K562 (cell line): ENCODE results near the gene NUDT5. TPM values are rescaled to one million over a fixed set of nuclear protein-coding genes. Genes with fewer than 3 reads are reported as not detected.

Source experiments
- ATAC-seq: fragments of 200-7000 bp; cut with Tn5 transposase; 3 replicates; pipeline ENCODE4 v1.9.1; 2020; ENCODE audit warnings: moderate library complexity
- BruUV-seq: library from RNA; stranded (reverse); fragments of 400-500 nt; replicated peaks from 2 replicates; lab custom pipeline; 2021; lab: Mats Ljungman, UMichigan
- CTCF ChIA-PET: fragments of 300-600 bp; formaldehyde crosslinking; extraction: SDS; loops from one replicate; lab custom pipeline; 2021; ENCODE audit warnings: low intra/inter-chr PET ratio; lab: Yijun Ruan, JAX
- POLR2A ChIA-PET: fragments of 300-600, 350-650 bp; sonication (Branson Sonifier 250); formaldehyde crosslinking; extraction: SDS; loops from one replicate; lab custom pipeline; 2021; ENCODE audit warnings: antibody characterized with exemption, inconsistent platforms; lab: Yijun Ruan, JAX
- DNase-seq, 4 experiments: peaks; one replicate each; pipeline versions ENCODE4 v3.0.0 to v3.0.0-alpha.2; 2011 to 2018; ENCODE audit warnings: low spot score in 3 of 4, mixed read lengths in 3 of 4; ENCODE audit errors: extremely low read depth in 1 of 4
- FAIRE-seq: peaks from 2 replicates; lab custom pipeline; 2011; peaks lifted over from hg19 to GRCh38; lab: Jason Lieb, UNC
- H2AFZ ChIP-seq: 2 replicates; pipeline ENCODE4 v1.6.0; 2011; ENCODE audit warnings: low read depth, low read length, control low read depth, inconsistent platforms
- H3K27ac ChIP-seq: fragments of 200-600 bp; 3 replicates; pipeline ENCODE4 v1.8.0; 2011; ENCODE audit warnings: low read depth, mild to moderate bottlenecking, control low read depth, inconsistent platforms, low read length, moderate library complexity, mixed read lengths; ENCODE audit errors: extremely low read depth
- H3K27me3 ChIP-seq, 2 experiments: fragments of 300-600 bp in 1 of 2; 2 replicates in 1 of 2; 3 replicates in 1 of 2; pipeline versions ENCODE4 v1.6.0 to v1.8.0; 2011; ENCODE audit warnings: inconsistent platforms in 2 of 2, low read length in 2 of 2, mild to moderate bottlenecking in 1 of 2, mixed read lengths in 1 of 2, moderate library complexity in 1 of 2; ENCODE audit not compliant: control insufficient read depth in 2 of 2, insufficient read depth in 2 of 2
- H3K36me3 ChIP-seq: fragments of 300-600 bp; 3 replicates; pipeline ENCODE4 v1.8.0; 2011; ENCODE audit warnings: mild to moderate bottlenecking, low read length, inconsistent platforms; ENCODE audit not compliant: control insufficient read depth, insufficient read depth
- H3K4me1 ChIP-seq, 2 experiments: fragments of 200-600 bp in 1 of 2; replicated peaks in 1 of 2; 2 replicates in 1 of 2; 3 replicates in 1 of 2; pipeline versions ENCODE4 v1.5.1 to v1.8.0; 2011; ENCODE audit warnings: inconsistent platforms in 2 of 2, low read length in 2 of 2, mild to moderate bottlenecking in 1 of 2, mixed read lengths in 1 of 2, moderate library complexity in 1 of 2; ENCODE audit not compliant: control insufficient read depth in 2 of 2, insufficient read depth in 2 of 2
- H3K4me2 ChIP-seq: 2 replicates; pipeline ENCODE4 v1.6.1; 2011; ENCODE audit warnings: low read length, control low read depth, inconsistent platforms, mixed read lengths; ENCODE audit not compliant: insufficient read depth
- H3K4me3 ChIP-seq: fragments of 200-600 bp; sonication (generic), shearing (Covaris generic); 2 replicates; pipeline ENCODE4 v1.5.1; 2016; ENCODE audit warnings: control low read depth, inconsistent platforms
- H3K79me2 ChIP-seq: fragments of 200-600 bp; 3 replicates; pipeline ENCODE4 v1.8.0; 2011; ENCODE audit warnings: low read length, inconsistent platforms; ENCODE audit not compliant: control insufficient read depth, insufficient read depth
- H3K9ac ChIP-seq, 2 experiments: 2 replicates each; pipeline versions ENCODE4 v1.6.0 to v1.6.1; 2011; ENCODE audit warnings: low read depth in 2 of 2, low read length in 2 of 2, control low read depth in 1 of 2, inconsistent platforms in 1 of 2, mild to moderate bottlenecking in 1 of 2, mixed read lengths in 1 of 2; ENCODE audit not compliant: insufficient read depth in 1 of 2
- H3K9me1 ChIP-seq: one replicate; pipeline ENCODE4 v1.6.0; 2011; ENCODE audit warnings: inconsistent platforms, mild to moderate bottlenecking, low read length, moderate library complexity; ENCODE audit not compliant: control insufficient read depth, insufficient read depth
- H3K9me3 ChIP-seq: replicated peaks from 2 replicates; pipeline ENCODE4 v1.5.1; 2011; ENCODE audit warnings: low read depth, low read length, inconsistent platforms; ENCODE audit not compliant: control insufficient read depth, insufficient read depth
- H4K20me1 ChIP-seq: replicated peaks from 2 replicates; pipeline ENCODE4 v1.6.1; 2011; ENCODE audit warnings: low read length, inconsistent platforms, mixed read lengths; ENCODE audit not compliant: control insufficient read depth, insufficient read depth
- HCFC1 ChIP-seq: IDR thresholded peaks from 2 replicates; pipeline ENCODE4 v1.6.1; 2012; ENCODE audit warnings: low read depth, low read length, improper control_type of control experiment
- NELFE ChIP-seq: IDR thresholded peaks from 2 replicates; pipeline ENCODE4 v1.6.1; 2011; ENCODE audit warnings: mild to moderate bottlenecking; ENCODE audit not compliant: insufficient read depth, insufficient read length
- ZBTB34 ChIP-seq: fragments of 250-450 bp; sonication (Bioruptor Pico); IDR thresholded peaks from 2 replicates; pipeline ENCODE4 v1.8.0; 2021; ENCODE audit warnings: mild to moderate bottlenecking, moderate library complexity
- ZFX ChIP-seq: sonication (generic); formaldehyde crosslinking; IDR thresholded peaks from 2 replicates; pipeline ENCODE4 v1.8.0; 2022; ENCODE audit warnings: mild to moderate bottlenecking, missing genetic modification reagents, moderate library complexity
- WGBS: fragments of 100-300 bp; shearing (Covaris generic); methylation state at CpG from one replicate; pipeline ENCODE4 v1.1.6; 2016; ENCODE audit warnings: low coverage, mixed read lengths; ENCODE audit not compliant: insufficient coverage; ENCODE audit errors: missing lambda C conversion rate; 5-methylcytosine and 5-hydroxymethylcytosine counted together
- in situ Hi-C: fragments of 300-500 bp; cut with MboI; formaldehyde crosslinking; loops from 4 replicates; pipeline ENCODE4 v1.15.0; 2018; ENCODE audit warnings: inconsistent platforms, mixed read lengths
- intact Hi-C: fragments of 100-400 bp; cut with micrococcal nuclease; formaldehyde crosslinking; loops from 2 replicates; pipeline ENCODE4 v1.14.2; 2022
- polyA plus RNA-seq, 8 experiments: library from polyadenylated mRNA; depleted of rRNA in 4 of 8; stranded (reverse) in 5 of 8; unstranded in 3 of 8; fragments of >200 nt; fragmentation: Nextera tagmentation in 2 of 8; fragmentation: Illumina TruSeq in 1 of 8; extraction: Ambion mirVana in 2 of 8; extraction: Trizol in 1 of 8; gene quantifications; 2 replicates each; pipeline versions ENCODE4 v1.2.1 to v1.2.3, GENCODE V29; 2011 to 2014; ENCODE audit warnings: inconsistent platforms in 1 of 8, missing spikeins in 1 of 8
- total RNA-seq, 7 experiments: library from RNA; depleted of rRNA in 6 of 7; stranded (reverse); fragments of >200 nt in 6 of 7; fragmentation: Illumina TruSeq in 2 of 7; extraction: Trizol in 2 of 7; gene quantifications; 2 replicates each; pipeline versions ENCODE4 v1.2.1 to v1.2.3, GENCODE V29; 2011 to 2021; ENCODE audit warnings: low replicate concordance in 1 of 7
- TF ChIP-seq, protein P1 (sequence below): fragments of 450-650 bp; IDR thresholded peaks from 2 replicates; pipeline ENCODE4 v1.6.1; 2017; ENCODE audit warnings: mild to moderate bottlenecking, moderate library complexity
- TF ChIP-seq, protein P2 (sequence below): fragments of 250-450 bp; sonication (Bioruptor Pico); IDR thresholded peaks from 2 replicates; pipeline ENCODE4 v1.5.0; 2022; ENCODE audit warnings: mild to moderate bottlenecking

Gene NUDT5
- total and polyA plus RNA-seq, 9 of the 15 experiments (the other 6 are each of a cell fraction or from before 2014, with no cell fraction given), result 87.7 to 422 (median 186) TPM

GRCh38 chr10:12212454-12212853 is 16.8 kb upstream of the NUDT5 start:
- Histone ChIP-seq H3K4me2 (no peak overlapping the region), H3K79me2 (peaks cover 37% of the 10 kb centered on the region), H2AFZ (no peak overlapping the region), H3K9ac (no peak overlapping the region), H3K27ac (no peak overlapping the region), H3K4me1 (peaks cover 0 to 12% of the 10 kb centered on the region in 2 experiments; a peak in 3 of 5 replicates), H3K9me1 (no peaks in the 10 kb centered on the region), H3K4me3 (no peak overlapping the region), H3K9me3 (no peaks in the 10 kb centered on the region), H4K20me1 (no peaks in the 10 kb centered on the region), H3K36me3 (peaks cover 85% of the 10 kb centered on the region), H3K27me3 (no peaks in the 10 kb centered on the region)
- BruUV-seq, result no TSS peak
- 86% methylated on average over 3 of the region's 3 CpGs for WGBS
- FAIRE-seq, result no peak
- in situ Hi-C loops, result no loop called here
- ATAC-seq, result no peak
- TF ChIP-seq ZFX (CRISPR knock-in tag) (no peak), NELFE (no peak), ZBTB34 (CRISPR knock-in tag) (no peak), HCFC1 (no peak)
- TF ChIP-seq, protein P1, sequence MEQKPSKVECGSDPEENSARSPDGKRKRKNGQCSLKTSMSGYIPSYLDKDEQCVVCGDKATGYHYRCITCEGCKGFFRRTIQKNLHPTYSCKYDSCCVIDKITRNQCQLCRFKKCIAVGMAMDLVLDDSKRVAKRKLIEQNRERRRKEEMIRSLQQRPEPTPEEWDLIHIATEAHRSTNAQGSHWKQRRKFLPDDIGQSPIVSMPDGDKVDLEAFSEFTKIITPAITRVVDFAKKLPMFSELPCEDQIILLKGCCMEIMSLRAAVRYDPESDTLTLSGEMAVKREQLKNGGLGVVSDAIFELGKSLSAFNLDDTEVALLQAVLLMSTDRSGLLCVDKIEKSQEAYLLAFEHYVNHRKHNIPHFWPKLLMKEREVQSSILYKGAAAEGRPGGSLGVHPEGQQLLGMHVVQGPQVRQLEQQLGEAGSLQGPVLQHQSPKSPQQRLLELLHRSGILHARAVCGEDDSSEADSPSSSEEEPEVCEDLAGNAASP, result no peak
- TF ChIP-seq, protein P2, sequence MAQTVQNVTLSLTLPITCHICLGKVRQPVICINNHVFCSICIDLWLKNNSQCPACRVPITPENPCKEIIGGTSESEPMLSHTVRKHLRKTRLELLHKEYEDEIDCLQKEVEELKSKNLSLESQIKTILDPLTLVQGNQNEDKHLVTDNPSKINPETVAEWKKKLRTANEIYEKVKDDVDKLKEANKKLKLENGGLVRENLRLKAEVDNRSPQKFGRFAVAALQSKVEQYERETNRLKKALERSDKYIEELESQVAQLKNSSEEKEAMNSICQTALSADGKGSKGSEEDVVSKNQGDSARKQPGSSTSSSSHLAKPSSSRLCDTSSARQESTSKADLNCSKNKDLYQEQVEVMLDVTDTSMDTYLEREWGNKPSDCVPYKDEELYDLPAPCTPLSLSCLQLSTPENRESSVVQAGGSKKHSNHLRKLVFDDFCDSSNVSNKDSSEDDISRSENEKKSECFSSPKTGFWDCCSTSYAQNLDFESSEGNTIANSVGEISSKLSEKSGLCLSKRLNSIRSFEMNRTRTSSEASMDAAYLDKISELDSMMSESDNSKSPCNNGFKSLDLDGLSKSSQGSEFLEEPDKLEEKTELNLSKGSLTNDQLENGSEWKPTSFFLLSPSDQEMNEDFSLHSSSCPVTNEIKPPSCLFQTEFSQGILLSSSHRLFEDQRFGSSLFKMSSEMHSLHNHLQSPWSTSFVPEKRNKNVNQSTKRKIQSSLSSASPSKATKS (CRISPR knock-in tag), result no peak
- CTCF ChIA-PET, result no interaction called here
- intact Hi-C loops, result no loop called here
- POLR2A ChIA-PET, result interaction anchor here (1.1 kb wide), 1 partner anchor 12 kb away, joined by 3 read pairs; no protein-coding TSS in a partner anchor
- no peak for DNase-seq
